ENCODE results near the gene RAB1A. TPM values are rescaled to one million over a fixed set of nuclear protein-coding genes. Genes with fewer than 3 reads are reported as not detected.

The RAB1A gene
- polyA plus RNA-seq, 1 experiment, result 292 TPM

- Histone ChIP-seq H3K4me3 (ENCODE audit: low read depth, low read length) (no peak overlapping the region), H3K27me3 (ENCODE audit: control insufficient read depth, insufficient read depth, low read length) (no peaks in the 10 kb centered on the region), H3K9me3 (ENCODE audit: control insufficient read depth, insufficient read depth, low read length) (no peaks in the 10 kb centered on the region), H3K27ac (ENCODE audit: low read depth, low read length) (no peak overlapping the region)
- ChIA-PET POLR2A (interaction anchor here (1.5 kb wide), 1 partner anchor 12 kb away, joined by 3 read pairs; the partner anchor contains the start of gene CEP68), CTCF (interaction anchor here (0.8 to 1.3 kb wide), 3 partner anchors 15 to 150 kb away, joined by 3 read pairs; no protein-coding TSS in a partner anchor)
- no peak for DNase-seq (ENCODE audit: low read depth, low spot score)
- no peak for TF ChIP-seq CTCF (IDR thresholded peaks at IDR 0.05; ENCODE audit: low read depth, low read length)
Observed at GRCh38 chr2:65067806-65068553, 61.9 kb downstream of the RAB1A start.

DNA sequence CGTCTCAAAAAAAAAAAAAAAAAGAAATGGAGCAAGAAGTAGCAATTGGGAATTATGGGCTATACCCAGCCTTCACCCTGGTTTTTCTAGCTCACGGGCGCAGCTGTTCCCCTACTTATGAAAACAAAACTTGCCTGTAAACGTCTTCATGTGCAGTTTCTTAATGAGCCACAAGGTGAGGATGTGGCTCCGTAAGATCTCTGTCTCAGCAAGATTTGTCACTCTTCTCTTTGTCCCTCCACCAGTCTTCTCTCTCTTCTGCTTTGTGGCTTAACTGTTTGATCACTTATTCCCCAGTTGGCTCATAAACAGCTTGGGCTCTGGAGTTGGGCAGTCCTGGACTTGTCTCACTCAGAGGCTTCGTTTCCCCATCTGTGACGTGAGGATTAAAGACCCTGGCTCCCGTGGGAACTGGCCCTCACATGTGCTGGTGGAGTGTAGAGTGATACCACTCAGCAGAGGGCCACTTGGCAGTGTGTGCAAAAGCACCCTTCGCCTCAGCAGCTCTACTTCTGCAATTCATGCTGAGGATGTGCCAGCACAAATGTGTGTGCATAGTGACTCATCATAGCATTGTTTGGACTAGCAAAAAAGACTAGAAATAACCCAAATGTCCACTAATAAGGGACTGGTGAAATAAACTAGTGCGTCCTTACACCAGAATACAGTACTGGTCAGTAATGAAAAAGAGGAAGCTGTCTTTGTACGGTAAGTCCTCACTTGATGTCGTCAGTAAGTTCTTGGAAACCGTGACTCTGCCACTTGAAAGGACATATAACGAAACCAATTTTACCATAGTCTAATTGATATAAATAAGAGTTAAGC lies 65.0 kb downstream of the RAB1A start:
- H3K27me3 ChIP-seq (ENCODE audit: control insufficient read depth, insufficient read depth, low read length), result no peaks in the 10 kb centered on the region
- CTCF ChIA-PET, result interaction anchor here (0.6 to 2.4 kb wide), 15 partner anchors 9 to 509 kb away, joined by 3 to 15 read pairs (median 3); no protein-coding TSS in a partner anchor
- no peaks in the 10 kb centered on the region for H3K9me3 ChIP-seq (ENCODE audit: control insufficient read depth, insufficient read depth, low read length)
- POLR2A ChIA-PET, result interaction anchor here (0.6 to 1.9 kb wide), 9 partner anchors 9 to 509 kb away, joined by 3 to 12 read pairs (median 4); partner anchors contain the start of genes ACTR2, CEP68 and RAB1A
- peak; percentile 62 for TF ChIP-seq CTCF (IDR thresholded peaks at IDR 0.05; ENCODE audit: low read depth, low read length)
- DNase-seq (ENCODE audit: low read depth, low spot score), result peak; percentile 79
- peak overlapping the region; percentile 77 for H3K27ac ChIP-seq (ENCODE audit: low read depth, low read length)
- no peak overlapping the region for H3K4me3 ChIP-seq (ENCODE audit: low read depth, low read length)

GRCh38 chr2:65062843-65063825 lies 66.8 kb downstream of the RAB1A start:
- Histone ChIP-seq H3K27ac (ENCODE audit: low read depth, low read length) (no peak overlapping the region), H3K4me3 (ENCODE audit: low read depth, low read length) (no peak overlapping the region), H3K27me3 (ENCODE audit: control insufficient read depth, insufficient read depth, low read length) (no peaks in the 10 kb centered on the region), H3K9me3 (ENCODE audit: control insufficient read depth, insufficient read depth, low read length) (no peaks in the 10 kb centered on the region)
- no peak for TF ChIP-seq CTCF (IDR thresholded peaks at IDR 0.05; ENCODE audit: low read depth, low read length)
- ChIA-PET POLR2A (interaction anchor here (0.7 kb wide), 1 partner anchor 164 kb away, joined by 5 read pairs; the partner anchor contains the start of gene ACTR2), CTCF (interaction anchor here (0.7 to 1.2 kb wide), 3 partner anchors 13 to 149 kb away, joined by 3 to 4 read pairs (median 3); no protein-coding TSS in a partner anchor)
- DNase-seq (ENCODE audit: low read depth, low spot score), result no peak

DNA sequence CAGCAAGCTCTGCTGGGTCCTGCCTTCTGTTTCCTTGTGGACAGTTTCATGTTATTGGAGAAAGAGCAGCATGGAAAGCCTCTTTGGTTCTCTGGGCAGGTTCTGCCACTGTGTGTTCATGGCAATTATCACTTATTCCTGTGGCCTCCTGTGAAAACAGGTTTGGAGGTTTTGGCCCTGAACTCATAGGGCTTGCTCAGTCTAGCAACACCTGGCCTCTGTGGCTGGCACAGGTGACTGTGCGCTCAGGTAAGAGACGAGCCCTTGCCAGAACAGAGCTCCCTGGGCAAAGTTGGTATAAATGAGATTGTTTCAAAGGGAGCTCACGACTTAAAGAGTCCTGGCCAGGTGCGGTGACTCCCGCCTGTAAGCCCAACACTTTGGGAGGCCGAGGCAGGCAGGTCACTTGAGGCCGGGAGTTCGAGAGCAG lies 68.0 kb downstream of the RAB1A start:
- H3K27me3 ChIP-seq (ENCODE audit: control insufficient read depth, insufficient read depth, low read length), result no peaks in the 10 kb centered on the region
- ChIA-PET CTCF (no interaction called here), POLR2A (no interaction called here)
- no peak overlapping the region for H3K4me3 ChIP-seq (ENCODE audit: low read depth, low read length)
- H3K9me3 ChIP-seq (ENCODE audit: control insufficient read depth, insufficient read depth, low read length), result no peaks in the 10 kb centered on the region
- DNase-seq (ENCODE audit: low read depth, low spot score), result no peak
- H3K27ac ChIP-seq (ENCODE audit: low read depth, low read length), result no peak overlapping the region
- no peak for TF ChIP-seq CTCF (IDR thresholded peaks at IDR 0.05; ENCODE audit: low read depth, low read length)

Measured in AG04450 (cell line).